ENCODE measurements around the gene CFTR.

DNA sequence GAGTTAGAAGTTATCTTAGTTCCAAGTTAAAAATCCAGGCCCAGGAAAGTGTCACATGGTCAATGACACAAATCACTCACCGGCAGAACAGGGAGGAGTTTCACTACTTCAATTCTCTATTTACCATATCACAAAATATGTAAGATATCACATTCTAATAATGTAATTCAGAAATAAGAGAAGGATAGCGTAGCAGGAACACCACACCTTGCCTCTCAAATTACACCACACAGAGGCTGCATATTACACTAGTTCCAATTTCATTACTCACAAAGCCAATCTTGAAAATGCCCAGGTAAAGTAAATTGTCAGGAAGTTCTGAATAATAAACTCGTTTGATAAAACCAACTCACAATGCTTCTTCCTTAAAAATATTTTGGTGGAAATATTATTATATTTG, 224.2 kb downstream of the CFTR start:
- TF ChIP-seq, protein P1, sequence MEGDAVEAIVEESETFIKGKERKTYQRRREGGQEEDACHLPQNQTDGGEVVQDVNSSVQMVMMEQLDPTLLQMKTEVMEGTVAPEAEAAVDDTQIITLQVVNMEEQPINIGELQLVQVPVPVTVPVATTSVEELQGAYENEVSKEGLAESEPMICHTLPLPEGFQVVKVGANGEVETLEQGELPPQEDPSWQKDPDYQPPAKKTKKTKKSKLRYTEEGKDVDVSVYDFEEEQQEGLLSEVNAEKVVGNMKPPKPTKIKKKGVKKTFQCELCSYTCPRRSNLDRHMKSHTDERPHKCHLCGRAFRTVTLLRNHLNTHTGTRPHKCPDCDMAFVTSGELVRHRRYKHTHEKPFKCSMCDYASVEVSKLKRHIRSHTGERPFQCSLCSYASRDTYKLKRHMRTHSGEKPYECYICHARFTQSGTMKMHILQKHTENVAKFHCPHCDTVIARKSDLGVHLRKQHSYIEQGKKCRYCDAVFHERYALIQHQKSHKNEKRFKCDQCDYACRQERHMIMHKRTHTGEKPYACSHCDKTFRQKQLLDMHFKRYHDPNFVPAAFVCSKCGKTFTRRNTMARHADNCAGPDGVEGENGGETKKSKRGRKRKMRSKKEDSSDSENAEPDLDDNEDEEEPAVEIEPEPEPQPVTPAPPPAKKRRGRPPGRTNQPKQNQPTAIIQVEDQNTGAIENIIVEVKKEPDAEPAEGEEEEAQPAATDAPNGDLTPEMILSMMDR (IDR thresholded peaks at IDR 0.05) = no peak
- TF ChIP-seq POLR2A (IDR thresholded peaks at IDR 0.05; ENCODE audit: low read depth) = no peak

Measured in esophagus muscularis mucosa (tissue), 3 donors.